ENCODE data around the gene ABCB6.

DNA sequence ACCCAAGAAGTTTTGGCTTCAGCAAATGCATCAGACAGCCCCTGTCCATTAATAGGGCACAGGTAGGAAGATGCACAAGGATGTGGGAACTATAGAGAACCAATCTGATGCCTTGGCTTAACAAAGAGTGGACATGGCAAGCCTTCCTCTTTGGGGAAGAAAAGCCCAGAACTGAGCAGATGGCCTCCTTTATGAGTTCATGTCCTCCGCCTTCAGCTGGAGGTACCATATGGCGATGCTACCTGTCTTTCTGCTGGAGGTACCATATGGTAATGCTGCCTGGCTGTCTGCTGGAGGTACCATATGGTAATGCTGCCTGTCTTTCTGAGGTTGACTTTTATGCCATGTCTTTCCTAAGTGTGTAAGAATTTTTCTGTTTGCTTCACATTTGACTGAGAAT, 34.6 kb downstream of the ABCB6 start:
- TF ChIP-seq EZH2 (IDR thresholded peaks at IDR 0.05; ENCODE audit: insufficient read depth, poor library complexity, severe bottlenecking): no peak
- TF ChIP-seq EZH2phosphoT487 (IDR thresholded peaks at IDR 0.05; ENCODE audit: insufficient read depth, low read depth): no peak

Measured in GM23248 (cell line).